Omental fat pad (tissue), 4 donors: ENCODE results near the gene PSME3. TPM values are rescaled to one million over a fixed set of nuclear protein-coding genes. Genes with fewer than 3 reads are reported as not detected.

Experiments
- ATAC-seq: fragments of 150-250 bp; one replicate; pipeline ENCODE4 v1.9.1; 2016; ENCODE audit warnings: mild to moderate bottlenecking, moderate library complexity; ENCODE audit not compliant: low FRiP score
- DNase-seq: peaks from one replicate; pipeline ENCODE4 v3.0.0-alpha.2; 2019; ENCODE audit warnings: low spot score
- CTCF ChIP-seq, 3 donors: fragments of 450-650 bp; IDR thresholded peaks; one replicate each; pipeline ENCODE4 v1.5.1; 2016 to 2017; ENCODE audit warnings: antibody characterized with exemption in 3 of 3, mild to moderate bottlenecking in 3 of 3, moderate library complexity in 2 of 3
- total RNA-seq, 4 donors: library from RNA; depleted of rRNA; stranded (reverse); fragments of >200 nt; gene quantifications; one replicate each; pipeline ENCODE4 v1.1.0, GENCODE V29; 2016

PSME3 gene
- total RNA-seq, 4 donors from 2014 or later: 72.1 to 122 (median 77.8) TPM

GRCh38 chr17:42798383-42799380, 34.5 kb upstream of the PSME3 start, which contains the start of the genes CNTD1 and COA3:
TSS of gene CNTD1 (plus strand) at chr17:42798861. CDS start at chr17:42799068, 207 bp downstream.
TSS of gene COA3 (minus strand) at chr17:42798704. CDS start at chr17:42798681, 23 bp downstream.
- TF ChIP-seq CTCF (IDR thresholded peaks at IDR 0.05): no peak
- ATAC-seq (peak; percentile 89), DNase-seq (peak; percentile 59)

- no peak for DNase-seq
- TF ChIP-seq CTCF (IDR thresholded peaks at IDR 0.05): no peak
- ATAC-seq: no peak
These were observed 29.9 kb upstream of the PSME3 start for GRCh38 chr17:42803074-42803883.

GRCh38 chr17:42804918-42805367, 28.3 kb upstream of the PSME3 start:
- ATAC-seq (no peak), DNase-seq (no peak)
- no peak for TF ChIP-seq CTCF (IDR thresholded peaks at IDR 0.05)

GRCh38 chr17:42806249-42806648, 26.9 kb upstream of the PSME3 start:
- no peak for DNase-seq
- ATAC-seq: no peak
- TF ChIP-seq CTCF (IDR thresholded peaks at IDR 0.05): no peak

- DNase-seq (no peak), ATAC-seq (peak; percentile 97)
- no peak for TF ChIP-seq CTCF (IDR thresholded peaks at IDR 0.05)
These were observed 23.9 kb upstream of the PSME3 start for GRCh38 chr17:42809250-42809649.

- TF ChIP-seq CTCF (IDR thresholded peaks at IDR 0.05): no peak
- DNase-seq (no peak), ATAC-seq (peak; percentile 70)
These were observed 18.4 kb upstream of the PSME3 start for GRCh38 chr17:42814633-42815399.
